Measurements from ENCODE around the gene ADCYAP1R1. TPM values are rescaled to one million over a fixed set of nuclear protein-coding genes. Genes with fewer than 3 reads are reported as not detected.

ADCYAP1R1 gene
- total and polyA plus RNA-seq, 2 of the 8 experiments (the other 6 are each of a cell fraction or from before 2014, with no cell fraction given) = 14.4 to 14.6 TPM

GRCh38 chr7:31046723-31047122, 5.4 kb upstream of the ADCYAP1R1 start (continued):
- TF ChIP-seq CREB1 (IDR thresholded peaks at IDR 0.05) = no peak
- TF ChIP-seq SP4 (IDR thresholded peaks at IDR 0.05; ENCODE audit: low read length) = no peak
- TF ChIP-seq JUN (IDR thresholded peaks at IDR 0.05; ENCODE audit: low read depth, low read length) = no peak
- no peak for TF ChIP-seq BACH1 (IDR thresholded peaks at IDR 0.05; ENCODE audit: low read length)
